Endodermal cell (in vitro differentiated cells): ENCODE data around the gene ADGRL3. TPM values are rescaled to one million over a fixed set of nuclear protein-coding genes. Genes with fewer than 3 reads are reported as not detected.

Experiments used
- DNase-seq: peaks from one replicate; pipeline ENCODE4 v3.0.0-alpha.2; 2017
- H3K27ac ChIP-seq: 2 replicates; pipeline ENCODE4 v1.5.1; 2013; ENCODE audit warnings: mild to moderate bottlenecking, low read depth, low read length, moderate library complexity
- H3K27me3 ChIP-seq: 2 replicates; pipeline ENCODE4 v1.6.1; 2013; ENCODE audit warnings: mild to moderate bottlenecking, low read length, moderate library complexity; ENCODE audit not compliant: insufficient read depth, control insufficient read depth, poor library complexity, severe bottlenecking
- H3K36me3 ChIP-seq: 2 replicates; pipeline ENCODE4 v1.7.0; 2013; ENCODE audit warnings: mild to moderate bottlenecking, low read length, moderate library complexity; ENCODE audit not compliant: control insufficient read depth, insufficient read depth
- H3K4me1 ChIP-seq: one replicate; pipeline ENCODE4 v1.7.0; 2013; ENCODE audit warnings: low read length; ENCODE audit not compliant: control insufficient read depth, insufficient read depth
- H3K4me3 ChIP-seq: 2 replicates; pipeline ENCODE4 v1.5.1; 2013; ENCODE audit warnings: mild to moderate bottlenecking, low read length, moderate library complexity
- H3K9ac ChIP-seq: 2 replicates; pipeline ENCODE4 v1.6.1; 2013; ENCODE audit warnings: mild to moderate bottlenecking, low read length, moderate library complexity; ENCODE audit not compliant: poor library complexity, severe bottlenecking; ENCODE audit errors: extremely low read depth
- H3K9me3 ChIP-seq: 2 replicates; pipeline ENCODE4 v1.6.1; 2013; ENCODE audit warnings: mild to moderate bottlenecking, low read length, moderate library complexity; ENCODE audit not compliant: control insufficient read depth
- H3K27ac Mint-ChIP-seq: 2 replicates; pipeline ENCODE4 v1.8.0; 2020; ENCODE audit warnings: mixed read lengths
- H3K27me3 Mint-ChIP-seq: 2 replicates; pipeline ENCODE4 v1.8.0; 2021; ENCODE audit warnings: mild to moderate bottlenecking, mixed read lengths; ENCODE audit not compliant: insufficient read depth
- H3K36me3 Mint-ChIP-seq: 2 replicates; pipeline ENCODE4 v1.8.0; 2020; ENCODE audit warnings: low read depth, mixed read lengths
- H3K4me1 Mint-ChIP-seq: 2 replicates; pipeline ENCODE4 v1.8.0; 2020; ENCODE audit warnings: mixed read lengths
- H3K4me3 Mint-ChIP-seq: 2 replicates; pipeline ENCODE4 v1.8.0; 2020; ENCODE audit warnings: mild to moderate bottlenecking, moderate library complexity, mixed read lengths
- H3K9me3 Mint-ChIP-seq: 2 replicates; pipeline ENCODE4 v1.8.0; 2020; ENCODE audit warnings: mild to moderate bottlenecking, mixed read lengths
- CTCF ChIP-seq: fragments of 200-600 bp; sonication (generic); conservative IDR thresholded peaks from 2 replicates; pipeline ENCODE4 v1.5.0; 2021; ENCODE audit warnings: antibody characterized with exemption, mild to moderate bottlenecking
- WGBS, 2 experiments: methylation state at CpG; one replicate each; pipeline versions ENCODE4 v1.1.5 to v1.1.7; 2013; ENCODE audit warnings: missing lambda C conversion rate in 2 of 2, mixed read lengths in 1 of 2; ENCODE audit not compliant: insufficient coverage in 1 of 2, insufficient read length in 1 of 2; 5-methylcytosine and 5-hydroxymethylcytosine counted together
- total RNA-seq, 2 donors: library from RNA; stranded (reverse); fragmentation: NEBNext Ultra II Directional in 1 of 2; extraction: Animal tissue kit (Norgen Biotek cat#: 25700) in 1 of 2; gene quantifications; 2 replicates in 1 of 2; 3 replicates in 1 of 2; pipeline ENCODE4 v1.2.1, GENCODE V29; 2021

The ADGRL3 gene
- total RNA-seq, 2 donors from 2014 or later: 9.9 to 10.3 TPM

GRCh38 chr4:61603086-61603485 is 403.0 kb downstream of the ADGRL3 start:
- Histone ChIP-seq H3K9ac (no peak overlapping the region), H3K9me3 (no peaks in the 10 kb centered on the region), H3K4me3 (no peak overlapping the region), H3K27me3 (no peaks in the 10 kb centered on the region), H3K27ac (no peak overlapping the region), H3K36me3 (no peaks in the 10 kb centered on the region), H3K4me1 (no peaks in the 10 kb centered on the region)
- Mint-ChIP-seq H3K36me3 (peaks cover 7% of the 10 kb centered on the region), H3K4me1 (peaks cover 20% of the 10 kb centered on the region), H3K27ac (no peak overlapping the region), H3K9me3 (peaks cover 8% of the 10 kb centered on the region), H3K27me3 (no peaks in the 10 kb centered on the region), H3K4me3 (no peak overlapping the region)
- no peak for DNase-seq
- WGBS, 2 experiments: 82% methylated on average over 3 of the region's 3 CpGs; no CpG with 5 or more reads in 1 of the 2 experiments
- TF ChIP-seq CTCF: no peak

DNA sequence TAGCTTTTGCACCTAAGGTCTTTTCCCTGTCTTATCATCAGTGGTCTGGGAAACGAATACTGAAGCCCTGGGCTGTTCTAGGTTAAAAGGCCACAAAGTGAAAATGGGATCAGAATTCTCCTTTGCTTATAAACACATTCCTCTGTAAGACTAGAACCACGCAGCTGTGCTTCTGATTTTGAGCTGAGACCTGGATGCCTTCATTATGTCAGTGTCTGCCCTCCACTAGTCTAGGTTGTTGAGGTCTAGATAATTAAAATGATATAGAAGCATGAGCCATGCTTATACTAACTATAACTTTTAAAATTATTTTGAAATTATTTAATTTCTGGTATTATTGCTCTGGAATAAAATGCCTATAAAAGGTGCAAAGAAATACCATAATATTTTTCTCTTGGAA is 403.9 kb downstream of the ADGRL3 start:
- H3K9me3 ChIP-seq: no peaks in the 10 kb centered on the region
- Mint-ChIP-seq H3K9me3 (peaks cover 8% of the 10 kb centered on the region), H3K27me3 (no peaks in the 10 kb centered on the region), H3K4me3 (no peak overlapping the region), H3K4me1 (peaks cover 28% of the 10 kb centered on the region), H3K36me3 (peaks cover 7% of the 10 kb centered on the region), H3K27ac (no peak overlapping the region)
- no peak for DNase-seq
- no peaks in the 10 kb centered on the region for H3K27me3 ChIP-seq
- H3K27ac ChIP-seq: no peak overlapping the region
- TF ChIP-seq CTCF: no peak
- H3K36me3 ChIP-seq: no peaks in the 10 kb centered on the region
- no peaks in the 10 kb centered on the region for H3K4me1 ChIP-seq
- no peak overlapping the region for H3K9ac ChIP-seq
- 80 to 88% methylated on average over 1 to 2 of the region's 2 CpGs for WGBS, 2 experiments
- H3K4me3 ChIP-seq: no peak overlapping the region

DNA sequence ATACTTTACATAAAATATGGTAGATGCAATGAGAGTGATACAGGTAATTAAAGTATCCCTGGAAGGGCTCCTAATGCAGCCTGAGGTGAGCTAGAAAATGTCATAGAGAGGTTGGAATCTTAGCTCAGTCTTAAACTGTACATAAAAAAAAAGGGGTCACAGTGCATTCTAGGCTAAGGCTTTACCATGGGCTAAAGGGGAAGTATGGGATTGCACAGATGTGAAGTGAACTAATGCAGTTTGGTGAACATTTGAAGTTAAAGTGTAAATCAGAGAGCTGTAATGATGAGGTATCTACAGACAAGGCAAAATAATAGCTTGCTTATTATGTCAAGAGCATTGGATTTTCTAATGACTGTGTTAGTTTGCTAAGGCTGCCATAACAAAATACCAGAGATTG is 405.9 kb downstream of the ADGRL3 start:
- peaks cover 7% of the 10 kb centered on the region for H3K36me3 Mint-ChIP-seq
- no peak for TF ChIP-seq CTCF
- no peak for DNase-seq
- Histone ChIP-seq H3K4me3 (no peak overlapping the region), H3K27ac (no peak overlapping the region), H3K27me3 (no peaks in the 10 kb centered on the region), H3K4me1 (no peaks in the 10 kb centered on the region), H3K36me3 (no peaks in the 10 kb centered on the region), H3K9ac (no peak overlapping the region), H3K9me3 (no peaks in the 10 kb centered on the region)
- H3K4me3 Mint-ChIP-seq: no peak overlapping the region
- peaks cover 35% of the 10 kb centered on the region for H3K4me1 Mint-ChIP-seq
- no peak overlapping the region for H3K27ac Mint-ChIP-seq
- H3K27me3 Mint-ChIP-seq: no peaks in the 10 kb centered on the region
- peaks cover 8% of the 10 kb centered on the region for H3K9me3 Mint-ChIP-seq
